Head of caudate nucleus (tissue), 42 donors: ENCODE results near the gene NPHP4.
A peak's percentile ranks its signal among the peaks of the same experiment; 100 is the strongest.

Source experiments
- DNase-seq, 42 donors: peaks; one replicate each; pipeline versions ENCODE4 v3.0.0 to v3.0.0-alpha.2; 2020 to 2021; ENCODE audit warnings: mixed read lengths in 7 of 42
- intact Hi-C: fragments of 100-400 bp; cut with DNase I; formaldehyde crosslinking; loops from one replicate; pipeline ENCODE4 v1.15.0; 2022

NPHP4 gene

GRCh38 chr1:5979536-5980313 is 12.5 kb downstream of the NPHP4 start:
- intact Hi-C loops, result loop anchor here (5.0 kb wide), 1 partner anchor 467 kb away; no protein-coding TSS in a partner anchor
- DNase-seq, result peak in 2 of 42 donors; percentile 10 to 13

GRCh38 chr1:5978452-5978851 is 13.8 kb downstream of the NPHP4 start:
- intact Hi-C loops, result loop anchor here (5.0 kb wide), 1 partner anchor 466 kb away; no protein-coding TSS in a partner anchor

DNA sequence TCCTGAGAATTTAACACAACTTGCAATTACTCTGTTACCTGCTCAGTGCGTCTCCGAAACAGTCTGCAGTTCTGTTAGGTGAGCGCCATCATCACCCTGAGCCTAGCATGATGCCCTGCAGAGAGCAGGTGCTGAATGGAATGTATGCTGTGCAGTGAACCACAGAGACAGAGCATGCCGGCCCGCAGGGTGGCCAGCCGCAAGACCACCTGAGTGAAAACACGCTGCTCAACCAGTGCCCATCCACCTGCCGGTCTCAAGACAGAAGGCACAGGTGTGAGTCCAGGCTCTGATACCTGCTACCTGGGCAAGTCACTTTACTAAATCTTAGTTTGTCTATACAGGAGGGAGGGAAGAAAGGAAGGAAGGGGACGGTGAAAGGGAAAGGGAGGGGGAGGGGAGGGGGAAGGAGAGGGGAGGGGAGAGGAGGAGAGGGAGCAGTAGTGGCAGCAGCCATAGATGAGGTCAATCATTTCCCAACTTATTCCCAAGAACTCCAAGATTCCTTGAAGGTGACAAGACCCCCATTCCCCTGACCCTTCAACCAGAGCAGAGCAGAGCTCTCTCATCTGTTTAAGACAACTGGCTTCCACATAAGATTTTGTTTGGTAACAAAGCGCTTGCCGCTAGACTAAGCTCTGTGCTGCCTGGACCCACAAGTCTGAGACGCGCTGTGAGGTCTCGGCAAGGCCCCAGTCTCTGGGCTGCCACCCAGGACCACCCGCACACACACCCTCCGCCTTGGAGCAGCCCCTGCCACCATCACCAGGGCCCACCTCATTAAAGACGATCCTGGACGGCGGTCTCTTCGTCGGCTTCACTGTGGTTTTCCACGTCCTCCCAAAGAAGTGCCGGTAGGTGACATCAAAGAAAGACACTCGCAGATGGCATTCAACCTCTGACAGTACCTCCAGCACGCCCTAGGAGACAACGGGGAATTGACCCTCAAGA is 14.5 kb downstream of the NPHP4 start:
- intact Hi-C loops, result loop anchor here (5.0 kb wide), 1 partner anchor 465 kb away; no protein-coding TSS in a partner anchor

More at GRCh38 chr1:5978452-5978851, 13.8 kb downstream of the NPHP4 start:
- peak in 5 of 42 donors; percentile 4 to 25 (median 8) for DNase-seq

DNA sequence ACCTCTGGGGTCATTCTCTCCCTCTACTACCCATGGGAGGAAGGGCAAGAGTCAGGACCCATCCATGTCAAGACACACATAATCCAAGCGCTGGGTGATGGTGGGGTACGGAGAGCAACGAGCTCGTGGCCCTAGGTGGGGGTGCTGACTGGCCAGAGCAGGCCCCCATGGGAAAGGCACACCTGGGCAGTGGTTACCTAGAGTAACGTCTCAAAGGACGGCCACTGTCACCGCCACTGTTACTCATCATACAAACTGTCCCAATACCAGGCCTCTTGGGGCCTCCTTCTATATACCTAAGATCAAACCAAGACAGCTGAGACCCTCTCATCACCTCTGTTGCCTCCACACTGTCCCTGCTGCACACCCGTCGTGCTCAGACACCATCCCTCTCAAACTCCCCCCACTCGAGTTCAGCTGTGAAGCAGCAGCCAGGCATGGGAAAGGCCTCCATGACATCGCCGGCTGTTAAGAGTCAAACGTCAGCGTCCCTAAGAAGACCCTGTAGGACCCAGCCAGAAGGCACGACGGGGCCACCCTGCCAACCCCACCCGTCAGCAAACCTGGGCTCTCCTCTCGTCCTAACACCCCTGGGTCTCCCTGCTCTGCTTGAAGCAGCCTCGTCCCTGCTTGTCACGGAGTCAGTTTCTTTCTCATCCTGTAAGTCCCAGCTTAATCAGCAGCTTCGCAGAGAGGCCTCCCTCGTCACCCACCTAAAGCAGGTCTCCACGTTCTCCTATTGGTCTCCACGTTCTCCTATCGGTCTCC is 15.3 kb downstream of the NPHP4 start:
- peak in 3 of 42 donors; percentile 12 to 28 (median 12) for DNase-seq
- intact Hi-C loops, result loop anchor here (5.0 kb wide), 1 partner anchor 465 kb away; no protein-coding TSS in a partner anchor

More for the DNA sequence above, 14.5 kb downstream of the NPHP4 start:
- DNase-seq, result peak in 4 of 42 donors; percentile 7 to 10 (median 8)

GRCh38 chr1:5976231-5976630 is 16.0 kb downstream of the NPHP4 start:
- intact Hi-C loops, result loop anchor here (5.0 kb wide), 1 partner anchor 464 kb away; no protein-coding TSS in a partner anchor
- peak in 2 of 42 donors; percentile 8 to 11 for DNase-seq

DNA sequence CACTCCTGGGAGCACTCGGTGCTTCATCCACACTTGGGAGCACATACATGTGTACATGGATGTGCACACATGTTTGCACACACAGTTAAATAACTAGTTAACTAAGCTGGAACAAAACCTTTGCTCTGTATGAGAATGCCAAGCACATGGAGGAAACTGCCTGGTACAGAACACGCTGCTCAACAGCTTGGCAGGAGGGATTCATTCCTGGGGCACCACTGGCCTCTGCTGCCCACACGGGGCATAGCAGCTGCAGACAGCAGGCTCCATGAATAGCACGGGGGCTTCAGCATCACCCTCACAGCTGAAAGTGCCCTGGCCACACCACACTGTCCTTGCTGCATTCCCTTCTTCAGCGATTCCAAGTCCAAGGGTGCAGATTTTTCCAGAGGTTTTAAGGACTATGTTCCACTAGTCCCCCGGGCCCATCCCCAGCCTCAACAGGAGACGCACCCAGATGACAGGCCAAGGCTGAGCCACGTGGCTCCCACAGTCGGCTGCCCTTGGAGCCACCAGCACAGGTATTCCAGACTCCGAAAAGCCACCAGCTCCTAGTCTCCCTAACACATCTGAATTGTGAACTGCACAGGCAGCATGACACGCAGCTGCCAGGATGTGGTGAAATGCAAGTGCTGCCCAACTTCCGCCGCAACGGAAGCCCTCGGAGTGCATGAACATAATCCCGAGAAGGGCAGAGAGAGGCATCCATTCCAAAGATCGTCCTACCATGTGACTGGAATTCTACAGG is 16.9 kb downstream of the NPHP4 start:
- intact Hi-C loops, result loop anchor here (5.0 kb wide), 1 partner anchor 463 kb away; no protein-coding TSS in a partner anchor
- DNase-seq, result peak in 40 of 42 donors; percentile 50 to 86 (median 70)

GRCh38 chr1:5974631-5975030 is 17.6 kb downstream of the NPHP4 start:
- DNase-seq, result peak in 1 of 42 donors; percentile 9
- intact Hi-C loops, result loop anchor here (5.0 kb wide), 1 partner anchor 462 kb away; no protein-coding TSS in a partner anchor

- peak in 41 of 42 donors; percentile 40 to 90 (median 77) for DNase-seq
- intact Hi-C loops, result no loop called here
Measured at GRCh38 chr1:5973771-5974170, 18.5 kb downstream of the NPHP4 start.

- no peak for DNase-seq
- intact Hi-C loops, result no loop called here
Measured at GRCh38 chr1:5972198-5972520, 20.1 kb downstream of the NPHP4 start.

- peak in 4 of 42 donors; percentile 15 to 56 (median 42) for DNase-seq
- intact Hi-C loops, result no loop called here
Measured at GRCh38 chr1:5971471-5972197, 20.6 kb downstream of the NPHP4 start.

DNA sequence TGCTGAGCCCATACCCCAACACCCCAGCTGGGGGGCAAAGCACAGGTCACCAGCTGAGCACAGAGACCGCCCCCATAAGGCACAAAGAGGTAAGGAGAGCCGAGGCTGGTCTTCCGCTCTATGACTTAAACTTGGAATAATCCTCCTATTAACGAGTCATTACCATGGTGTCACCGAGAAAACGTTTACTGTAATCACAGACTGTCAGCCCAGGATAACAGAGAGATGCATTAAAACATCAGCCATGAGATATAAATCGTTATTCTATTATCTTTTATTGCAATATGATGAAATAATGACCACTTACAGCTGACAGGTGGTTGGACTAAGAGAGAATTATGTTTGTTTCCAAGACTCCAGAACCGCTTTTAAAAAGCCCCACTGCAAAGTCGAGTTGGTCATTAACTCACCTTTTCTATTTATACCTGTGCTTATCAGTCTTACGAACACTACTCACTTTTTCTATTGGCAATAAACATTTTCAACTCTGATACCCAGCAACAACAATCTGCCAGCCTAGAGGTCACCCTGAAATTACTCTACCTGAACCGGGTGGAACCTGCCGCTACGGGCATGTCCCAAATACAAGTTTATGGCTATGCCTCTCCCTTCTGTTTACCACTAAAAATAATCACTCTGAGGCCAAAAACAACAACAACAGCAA is 21.5 kb downstream of the NPHP4 start:
- intact Hi-C loops, result no loop called here
- DNase-seq, result no peak

GRCh38 chr1:5969168-5969567 is 23.1 kb downstream of the NPHP4 start:
- DNase-seq, result peak in 1 of 42 donors; percentile 11
- intact Hi-C loops, result no loop called here

DNA sequence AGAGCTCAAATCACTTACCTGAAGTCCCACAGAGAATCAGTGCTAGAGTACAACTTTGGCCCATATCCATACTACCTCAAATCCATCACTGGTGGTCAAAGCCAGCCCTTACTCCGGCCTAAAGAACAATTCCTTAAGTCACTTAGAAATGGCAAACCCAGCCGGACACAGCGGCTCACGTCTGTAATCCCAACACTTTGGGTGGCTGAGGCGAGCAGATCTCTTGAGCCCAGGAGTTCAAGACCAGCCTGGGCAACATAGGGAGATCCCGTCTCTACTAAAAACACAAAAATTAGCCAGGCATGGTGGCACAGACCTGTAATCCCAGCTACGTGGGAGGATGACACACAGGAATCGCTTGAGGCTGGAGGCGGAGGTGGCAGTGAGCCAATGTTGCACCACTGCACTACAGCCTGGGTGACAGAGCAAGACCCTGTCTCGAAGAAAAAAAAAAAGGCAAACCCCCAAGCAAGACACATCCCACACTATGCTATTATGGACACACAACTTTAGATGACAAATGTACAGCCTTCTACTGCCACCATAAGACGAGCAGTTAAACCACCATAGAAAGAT is 24.0 kb downstream of the NPHP4 start:
- peak in 36 of 42 donors; percentile 18 to 83 (median 58) for DNase-seq
- intact Hi-C loops, result no loop called here

DNA sequence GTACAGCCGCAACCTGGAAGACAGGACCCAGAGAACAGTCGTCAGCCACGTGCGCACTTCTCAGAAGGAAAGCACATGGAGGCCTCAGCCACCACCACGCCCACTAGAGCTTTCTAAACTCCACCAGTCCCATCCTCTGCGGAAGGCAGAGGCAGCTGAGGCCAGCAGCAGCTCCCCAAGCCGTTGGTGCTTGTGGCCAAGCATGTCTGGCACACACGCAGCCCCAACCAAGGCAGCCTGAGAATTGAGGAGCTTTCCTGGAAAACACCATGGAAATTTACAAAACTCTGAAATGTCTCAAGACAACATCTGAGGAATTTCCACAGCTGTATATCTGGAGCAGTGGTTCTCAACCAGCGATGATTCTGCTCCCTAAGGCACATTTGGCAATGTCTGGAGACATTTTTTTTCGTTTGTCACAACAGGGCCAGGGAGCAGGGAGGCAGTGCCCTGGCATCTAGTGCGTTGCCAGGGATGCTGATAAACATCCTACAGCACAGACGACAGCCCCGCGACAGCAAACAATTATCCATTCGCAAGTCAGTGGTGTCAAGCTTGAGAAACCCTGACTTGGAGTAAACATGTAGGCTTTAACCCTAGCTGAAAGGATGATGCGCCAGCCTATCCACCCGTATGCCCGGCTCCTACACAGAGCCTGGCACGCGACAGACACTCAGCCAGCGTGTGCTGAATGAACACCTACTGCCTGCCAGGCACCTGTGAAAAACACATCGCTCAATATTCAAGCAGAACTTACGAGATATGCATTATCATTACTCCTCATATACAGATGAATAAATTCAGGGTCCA is 24.7 kb downstream of the NPHP4 start:
- peak in 9 of 42 donors; percentile 16 to 66 (median 42) for DNase-seq
- intact Hi-C loops, result no loop called here

GRCh38 chr1:5966543-5967205 is 25.6 kb downstream of the NPHP4 start:
- peak in 1 of 42 donors; percentile 8 for DNase-seq
- intact Hi-C loops, result no loop called here
